SU-DHL-6 (cell line): ENCODE data around the gene SRPK3.

Experiments used
- H2AFZ ChIP-seq: fragments of 200-600 bp; sonication (generic); 2 replicates; pipeline ENCODE4 v1.6.1; 2014; ENCODE audit warnings: low read depth, mild to moderate bottlenecking, moderate library complexity, mixed read lengths, antibody characterized with exemption, low read length; ENCODE audit not compliant: severe bottlenecking
- H3F3A ChIP-seq: fragments of 200-600 bp; shearing (Covaris generic); 2 replicates; pipeline ENCODE4 v1.6.0; 2016; ENCODE audit warnings: antibody characterized with exemption, mild to moderate bottlenecking; ENCODE audit not compliant: insufficient read depth
- H3K27ac ChIP-seq: fragments of 200-600 bp; sonication (generic); 2 replicates; pipeline ENCODE4 v1.5.1; 2016; ENCODE audit warnings: low read depth, mild to moderate bottlenecking, low read length, moderate library complexity, mixed read lengths
- H3K27me3 ChIP-seq: fragments of 200-600 bp; sonication (generic), shearing (Covaris generic); 2 replicates; pipeline ENCODE4 v1.6.0; 2014; ENCODE audit warnings: mild to moderate bottlenecking, low read length
- H3K36me3 ChIP-seq: fragments of 200-600 bp; sonication (generic); 2 replicates; pipeline ENCODE4 v1.6.1; 2014; ENCODE audit warnings: mild to moderate bottlenecking, low read length, mixed read lengths
- H3K4me2 ChIP-seq: fragments of 300-600, 200-600 bp; shearing (Covaris generic), sonication (generic); 2 replicates; pipeline ENCODE4 v1.6.0; 2014; ENCODE audit warnings: low read length, low read depth, mild to moderate bottlenecking; ENCODE audit not compliant: poor library complexity, severe bottlenecking
- H3K4me3 ChIP-seq: fragments of 200-600 bp; sonication (generic); 2 replicates; pipeline ENCODE4 v1.5.1; 2014; ENCODE audit warnings: antibody characterized with exemption, low read length, mild to moderate bottlenecking, mixed read lengths; ENCODE audit not compliant: insufficient read depth, poor library complexity, severe bottlenecking
- H3K79me2 ChIP-seq: fragments of 200-600 bp; sonication (generic); 2 replicates; pipeline ENCODE4 v1.6.1; 2014; ENCODE audit warnings: mild to moderate bottlenecking, low read length, moderate library complexity; ENCODE audit not compliant: insufficient read depth
- H3K9ac ChIP-seq: fragments of 200-600 bp; sonication (generic); 2 replicates; pipeline ENCODE4 v1.7.0; 2014; ENCODE audit warnings: mild to moderate bottlenecking, low read length
- H3K9me2 ChIP-seq: fragments of 200-600 bp; sonication (generic); replicated peaks from 2 replicates; pipeline ENCODE4 v1.6.1; 2014; ENCODE audit warnings: low read length; ENCODE audit not compliant: insufficient read depth
- H3K9me3 ChIP-seq: fragments of 200-600 bp; sonication (generic); 2 replicates; pipeline ENCODE4 v1.6.1; 2014; ENCODE audit warnings: low read length, mixed read lengths; ENCODE audit not compliant: insufficient read depth
- H4K20me1 ChIP-seq: fragments of 200-600 bp; sonication (generic); 2 replicates; pipeline ENCODE4 v1.6.1; 2014; ENCODE audit warnings: low read depth, mild to moderate bottlenecking, antibody characterized with exemption, low read length, moderate library complexity, mixed read lengths
- CTCF ChIP-seq: fragments of 200-600 bp; sonication (generic); IDR thresholded peaks from one replicate; pipeline ENCODE4 v1.5.1; 2017; ENCODE audit warnings: antibody characterized with exemption, mild to moderate bottlenecking, low read length, moderate library complexity; ENCODE audit not compliant: insufficient read depth, poor library complexity, severe bottlenecking
- EZH2phosphoT487 ChIP-seq: fragments of 200-600 bp; sonication (generic), shearing (Covaris generic); conservative IDR thresholded peaks from 2 replicates; pipeline ENCODE4 v1.6.1; 2018; ENCODE audit warnings: mild to moderate bottlenecking, antibody characterized with exemption, low read length, moderate library complexity, mixed read lengths

The SRPK3 gene

DNA sequence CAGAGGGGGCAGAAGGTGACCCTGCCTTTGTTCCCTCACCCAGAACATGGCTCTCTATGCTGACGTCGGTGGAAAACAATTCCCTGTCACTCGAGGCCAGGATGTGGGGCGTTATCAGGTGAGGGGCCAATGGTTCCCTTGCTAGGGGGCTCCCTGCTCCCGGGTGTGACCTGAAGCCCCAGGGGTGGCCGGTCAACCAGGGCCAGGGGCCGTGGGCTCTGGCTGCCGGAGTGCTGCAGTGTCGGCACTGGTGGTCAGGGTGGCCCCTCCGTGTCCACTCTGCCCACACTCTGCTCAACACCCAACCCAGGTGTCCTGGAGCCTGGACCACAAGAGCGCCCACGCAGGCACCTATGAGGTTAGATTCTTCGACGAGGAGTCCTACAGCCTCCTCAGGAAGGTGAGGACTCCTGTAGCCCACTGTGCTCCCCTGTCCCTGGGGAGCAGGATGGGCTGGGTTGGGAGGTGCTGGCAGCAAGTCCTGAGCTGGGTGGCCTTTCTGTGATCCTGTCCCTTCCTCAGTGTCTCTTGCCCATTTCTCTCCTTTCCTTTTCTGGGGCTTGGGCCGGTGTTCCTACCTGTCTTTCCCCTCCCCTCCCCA, 16.7 kb downstream of the SRPK3 start:
- no peaks in the 10 kb centered on the region for H3K9me3 ChIP-seq
- no peaks in the 10 kb centered on the region for H4K20me1 ChIP-seq
- H3K4me2 ChIP-seq = no peak overlapping the region
- H3K27me3 ChIP-seq = no peaks in the 10 kb centered on the region
- TF ChIP-seq EZH2phosphoT487 (no peak), CTCF (no peak)
- H3K4me3 ChIP-seq = no peak overlapping the region
- no peak overlapping the region for H2AFZ ChIP-seq
- no peaks in the 10 kb centered on the region for H3F3A ChIP-seq
- H3K9me2 ChIP-seq = no peaks in the 10 kb centered on the region
- H3K27ac ChIP-seq = no peak overlapping the region
- H3K36me3 ChIP-seq = no peaks in the 10 kb centered on the region
- peaks cover 26% of the 10 kb centered on the region for H3K79me2 ChIP-seq
- H3K9ac ChIP-seq = no peak overlapping the region

DNA sequence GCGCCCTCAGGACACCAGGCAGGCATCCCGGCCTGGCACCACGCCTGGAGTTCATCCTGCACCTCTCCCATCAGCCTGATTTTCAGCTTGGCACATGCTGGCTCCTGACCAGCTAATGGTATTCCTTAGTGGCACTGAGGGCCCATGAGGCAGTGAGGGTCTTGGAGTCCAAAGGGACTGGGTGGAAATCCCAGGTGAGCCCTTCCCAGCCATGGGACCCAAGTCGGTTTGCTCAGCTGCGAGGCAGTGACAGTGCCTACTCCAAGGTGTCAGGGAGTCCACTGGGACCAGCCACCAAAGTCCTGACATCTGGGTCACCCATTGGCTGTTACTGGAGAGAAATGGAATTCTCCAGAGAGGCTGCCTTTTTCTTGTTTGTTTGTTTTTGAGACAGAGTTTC, 18.5 kb downstream of the SRPK3 start:
- no peak overlapping the region for H3K27ac ChIP-seq
- no peaks in the 10 kb centered on the region for H3K9me3 ChIP-seq
- TF ChIP-seq EZH2phosphoT487 (no peak), CTCF (no peak)
- H3K9ac ChIP-seq = no peak overlapping the region
- H4K20me1 ChIP-seq = no peaks in the 10 kb centered on the region
- H3K79me2 ChIP-seq = peaks cover 12% of the 10 kb centered on the region
- H2AFZ ChIP-seq = no peak overlapping the region
- no peaks in the 10 kb centered on the region for H3K9me2 ChIP-seq
- no peaks in the 10 kb centered on the region for H3K36me3 ChIP-seq
- H3K4me2 ChIP-seq = no peak overlapping the region
- no peaks in the 10 kb centered on the region for H3K27me3 ChIP-seq
- H3K4me3 ChIP-seq = no peak overlapping the region
- H3F3A ChIP-seq = no peaks in the 10 kb centered on the region

GRCh38 chrX:153800177-153800722, 19.4 kb downstream of the SRPK3 start:
- Histone ChIP-seq H3K27ac (no peak overlapping the region), H3F3A (no peaks in the 10 kb centered on the region), H3K4me2 (no peak overlapping the region), H2AFZ (no peak overlapping the region), H3K4me3 (no peak overlapping the region), H3K36me3 (no peaks in the 10 kb centered on the region), H3K9ac (no peak overlapping the region), H3K9me3 (no peaks in the 10 kb centered on the region), H3K9me2 (no peaks in the 10 kb centered on the region), H3K79me2 (peaks cover 4% of the 10 kb centered on the region), H4K20me1 (no peaks in the 10 kb centered on the region), H3K27me3 (no peaks in the 10 kb centered on the region)
- TF ChIP-seq EZH2phosphoT487 (no peak), CTCF (no peak)
